GM12873 (cell line): ENCODE results near the gene HLA-G.
A peak's percentile ranks its signal among the peaks of the same experiment; 100 is the strongest.

Experiments
- TF ChIP-seq, protein P1 (sequence below): IDR thresholded peaks from 2 replicates; pipeline ENCODE4 v1.5.1; 2012; ENCODE audit warnings: low read depth, mild to moderate bottlenecking, moderate library complexity, low read length, control low read depth; ENCODE audit not compliant: insufficient read depth; ENCODE audit errors: missing control alignments

Gene HLA-G

DNA sequence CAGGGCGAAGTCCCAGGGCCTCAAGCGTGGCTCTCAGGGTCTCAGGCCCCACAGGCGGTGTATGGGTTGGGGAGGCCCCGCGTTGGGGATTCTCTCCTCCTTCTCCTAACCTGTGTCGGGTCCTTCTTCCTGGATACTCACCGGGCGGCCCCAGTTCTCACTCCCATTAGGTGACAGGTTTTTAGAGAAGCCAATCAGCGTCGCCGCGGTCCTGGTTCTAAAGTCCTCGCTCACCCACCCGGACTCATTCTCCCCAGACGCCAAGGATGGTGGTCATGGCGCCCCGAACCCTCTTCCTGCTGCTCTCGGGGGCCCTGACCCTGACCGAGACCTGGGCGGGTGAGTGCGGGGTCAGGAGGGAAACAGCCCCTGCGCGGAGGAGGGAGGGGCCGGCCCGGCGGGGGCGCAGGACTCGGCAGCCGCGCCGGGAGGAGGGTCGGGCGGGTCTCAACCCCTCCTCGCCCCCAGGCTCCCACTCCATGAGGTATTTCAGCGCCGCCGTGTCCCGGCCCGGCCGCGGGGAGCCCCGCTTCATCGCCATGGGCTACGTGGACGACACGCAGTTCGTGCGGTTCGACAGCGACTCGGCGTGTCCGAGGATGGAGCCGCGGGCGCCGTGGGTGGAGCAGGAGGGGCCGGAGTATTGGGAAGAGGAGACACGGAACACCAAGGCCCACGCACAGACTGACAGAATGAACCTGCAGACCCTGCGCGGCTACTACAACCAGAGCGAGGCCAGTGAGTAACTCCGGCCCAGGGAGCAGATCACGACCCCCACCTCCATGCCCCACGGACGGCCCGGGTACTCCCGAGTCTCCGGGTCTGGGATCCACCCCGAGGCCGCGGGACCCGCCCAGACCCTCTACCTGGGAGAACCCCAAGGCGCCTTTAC lies at the start of gene HLA-G:
Gene HLA-G (plus strand): TSS at position 247 of the 892 bp plus-strand sequence. CDS start 20 bp downstream, at position 267.
- TF ChIP-seq, protein P1, sequence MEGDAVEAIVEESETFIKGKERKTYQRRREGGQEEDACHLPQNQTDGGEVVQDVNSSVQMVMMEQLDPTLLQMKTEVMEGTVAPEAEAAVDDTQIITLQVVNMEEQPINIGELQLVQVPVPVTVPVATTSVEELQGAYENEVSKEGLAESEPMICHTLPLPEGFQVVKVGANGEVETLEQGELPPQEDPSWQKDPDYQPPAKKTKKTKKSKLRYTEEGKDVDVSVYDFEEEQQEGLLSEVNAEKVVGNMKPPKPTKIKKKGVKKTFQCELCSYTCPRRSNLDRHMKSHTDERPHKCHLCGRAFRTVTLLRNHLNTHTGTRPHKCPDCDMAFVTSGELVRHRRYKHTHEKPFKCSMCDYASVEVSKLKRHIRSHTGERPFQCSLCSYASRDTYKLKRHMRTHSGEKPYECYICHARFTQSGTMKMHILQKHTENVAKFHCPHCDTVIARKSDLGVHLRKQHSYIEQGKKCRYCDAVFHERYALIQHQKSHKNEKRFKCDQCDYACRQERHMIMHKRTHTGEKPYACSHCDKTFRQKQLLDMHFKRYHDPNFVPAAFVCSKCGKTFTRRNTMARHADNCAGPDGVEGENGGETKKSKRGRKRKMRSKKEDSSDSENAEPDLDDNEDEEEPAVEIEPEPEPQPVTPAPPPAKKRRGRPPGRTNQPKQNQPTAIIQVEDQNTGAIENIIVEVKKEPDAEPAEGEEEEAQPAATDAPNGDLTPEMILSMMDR: no peak

DNA sequence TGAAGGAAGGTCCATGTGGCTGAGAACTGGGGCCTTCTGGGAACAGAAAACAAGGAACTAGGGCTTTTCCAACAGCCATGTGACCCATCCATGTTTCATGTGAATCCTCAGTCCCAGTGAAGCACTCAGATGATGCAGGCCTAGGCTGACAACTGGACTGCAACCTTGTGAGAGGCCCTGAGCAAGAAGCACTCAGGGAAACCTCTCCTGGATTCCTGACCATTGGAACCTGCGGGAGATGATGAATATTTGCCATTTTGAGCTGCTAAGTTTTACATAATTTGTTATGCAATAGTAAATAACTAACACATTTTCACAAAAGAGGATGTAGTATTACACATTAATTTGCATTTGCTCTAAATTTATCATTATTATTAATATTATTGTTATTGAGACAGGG lies 38.4 kb upstream of the HLA-G start:
- TF ChIP-seq, protein P1: no peak

DNA sequence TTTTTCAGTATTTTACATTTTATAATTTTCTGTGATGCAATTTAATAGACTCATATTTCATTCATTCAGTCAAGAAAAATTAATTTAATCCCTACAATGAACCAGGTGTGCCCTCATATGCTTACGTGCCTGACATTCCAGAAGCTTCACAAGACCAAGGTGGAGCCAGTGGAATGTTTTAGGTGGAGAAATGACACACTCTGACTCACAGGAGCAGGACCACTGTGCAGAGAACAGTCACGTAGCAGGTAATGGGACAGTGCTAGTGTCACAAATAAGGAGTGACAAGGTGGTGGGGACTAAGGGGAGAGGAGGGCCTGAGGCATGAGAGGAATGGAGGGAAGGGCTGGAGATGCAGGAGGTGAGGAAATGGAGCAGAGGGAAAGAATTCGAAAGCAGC lies 37.0 kb upstream of the HLA-G start:
- TF ChIP-seq, protein P1: no peak

DNA sequence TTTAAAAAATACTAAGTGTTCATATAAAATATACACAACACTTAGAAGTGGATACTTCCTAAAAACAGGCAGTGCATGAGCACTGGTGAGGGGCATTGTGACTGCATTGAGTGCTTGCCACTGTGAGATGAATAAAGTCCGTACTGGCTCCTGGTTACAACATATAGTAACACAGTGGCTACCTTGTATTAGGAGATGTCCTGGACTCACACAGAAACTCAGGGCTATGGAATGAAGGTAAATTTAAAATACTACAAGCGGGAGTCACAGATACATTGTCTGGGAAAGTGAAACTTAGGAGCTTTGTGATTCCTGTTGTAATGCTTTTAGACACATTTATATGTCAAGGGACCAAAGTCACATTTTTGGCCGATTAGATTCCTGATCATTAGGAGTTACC lies 36.5 kb upstream of the HLA-G start:
- TF ChIP-seq, protein P1: no peak

DNA sequence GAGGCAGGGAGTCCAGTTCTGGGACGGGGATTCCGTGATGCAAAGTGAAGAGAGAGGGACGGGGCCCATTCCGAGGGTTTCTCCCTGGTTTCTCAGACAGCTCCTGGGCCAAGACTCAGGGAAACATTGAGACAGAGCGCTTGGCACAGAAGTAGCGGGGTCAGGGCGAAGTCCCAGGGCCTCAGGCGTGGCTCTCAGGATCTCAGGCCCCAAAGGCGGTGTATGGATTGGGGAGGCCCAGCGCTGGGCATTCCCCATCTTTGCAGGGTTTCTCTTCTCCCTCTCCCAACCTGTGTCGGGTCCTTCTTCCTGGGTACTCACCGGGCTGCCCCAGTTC lies 35.9 kb upstream of the HLA-G start:
- TF ChIP-seq, protein P1: no peak

DNA sequence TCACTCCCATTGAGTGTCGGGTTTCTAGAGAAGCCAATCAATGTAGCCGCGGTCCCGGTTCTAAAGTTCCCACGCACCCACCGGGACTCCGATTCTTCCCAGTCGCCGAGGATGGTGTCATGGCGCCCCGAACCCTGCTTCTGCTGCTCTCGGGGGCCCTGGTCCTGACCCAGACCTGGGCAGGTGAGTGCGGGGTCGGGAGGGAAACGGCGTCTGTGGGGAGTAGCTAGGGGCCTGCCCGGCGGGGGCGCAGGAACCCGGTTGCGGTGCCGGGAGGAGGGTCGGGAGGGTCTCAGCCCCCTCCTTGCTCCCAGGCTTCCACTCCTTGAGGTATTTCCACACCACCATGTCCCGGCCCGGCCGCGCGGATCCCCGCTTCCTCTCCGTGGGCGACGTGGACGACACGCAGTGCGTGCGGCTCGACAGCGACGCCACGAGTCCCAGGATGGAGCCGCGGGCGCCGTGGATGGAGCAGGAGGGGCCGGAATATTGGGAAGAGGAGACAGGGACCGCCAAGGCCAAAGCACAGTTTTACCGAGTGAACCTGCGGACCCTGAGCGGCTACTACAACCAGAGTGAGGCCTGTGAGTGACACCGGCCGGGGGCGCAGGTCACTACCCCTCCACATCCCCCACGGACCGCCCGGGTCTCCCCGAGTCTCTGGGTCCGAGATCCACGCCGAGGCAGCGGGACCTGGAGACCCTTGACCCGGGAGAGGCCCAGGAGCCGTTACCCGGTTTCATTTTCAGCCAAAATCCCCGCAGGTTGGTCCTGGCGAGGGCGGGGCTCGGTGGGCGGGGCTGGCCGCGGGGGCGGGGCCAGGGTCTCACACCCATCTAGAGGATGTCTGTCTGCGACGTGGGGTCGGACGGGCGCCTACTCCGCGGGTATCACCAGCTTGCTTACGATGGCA lies 35.2 kb upstream of the HLA-G start:
- TF ChIP-seq, protein P1: peak; percentile 45

DNA sequence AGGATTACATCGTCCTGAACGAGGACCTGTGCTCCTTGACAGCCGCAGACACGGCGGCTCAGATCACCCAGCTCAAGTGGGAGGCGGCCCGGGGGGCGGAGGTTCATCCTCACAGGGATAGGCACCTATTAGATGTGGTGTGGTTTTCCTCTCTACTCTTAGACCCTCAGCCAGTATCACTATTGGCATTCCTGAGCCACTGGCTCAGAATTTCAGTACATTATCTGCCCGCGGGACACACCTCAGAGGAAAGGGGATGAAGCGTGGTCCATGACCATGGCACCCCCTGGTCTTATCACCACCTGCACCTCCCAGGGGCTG lies 34.6 kb upstream of the HLA-G start:
- TF ChIP-seq, protein P1: no peak
